ENCODE data around the gene ATG2A.

ATG2A gene

GRCh38 chr11:64931290-64931689 lies 14.3 kb upstream of the ATG2A start:
- Mint-ChIP-seq H3K9me3 (no peaks in the 10 kb centered on the region), H3K36me3 (ENCODE audit: low read depth) (peaks cover 33% of the 10 kb centered on the region), H3K27ac (no peak overlapping the region), H3K4me1 (ENCODE audit: low read depth) (no peaks in the 10 kb centered on the region), H3K4me3 (no peak overlapping the region), H3K27me3 (no peaks in the 10 kb centered on the region)
- DNase-seq = no peak

DNA sequence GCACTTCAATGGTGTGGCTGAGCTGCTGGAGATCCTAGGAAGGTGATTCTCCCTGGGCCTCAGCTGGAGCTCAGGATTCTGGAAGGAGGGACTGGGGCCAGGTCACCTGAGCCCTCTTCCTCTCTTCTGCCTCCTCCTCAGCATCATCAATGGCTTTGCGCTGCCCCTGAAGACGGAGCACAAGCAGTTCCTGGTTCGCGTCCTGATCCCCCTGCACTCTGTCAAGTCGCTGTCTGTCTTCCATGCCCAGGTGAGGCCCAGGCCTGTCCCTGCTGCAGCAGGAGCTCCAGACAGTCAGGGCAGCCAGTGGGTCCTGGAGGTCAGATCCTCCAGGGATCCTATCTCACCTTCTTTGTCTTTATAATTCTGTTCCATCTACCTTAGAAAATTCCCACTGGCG lies 13.3 kb upstream of the ATG2A start:
- no peak overlapping the region for H3K27ac Mint-ChIP-seq
- H3K27me3 Mint-ChIP-seq = no peaks in the 10 kb centered on the region
- H3K9me3 Mint-ChIP-seq = no peaks in the 10 kb centered on the region
- H3K36me3 Mint-ChIP-seq (ENCODE audit: low read depth) = peaks cover 33% of the 10 kb centered on the region
- no peak for DNase-seq
- H3K4me1 Mint-ChIP-seq (ENCODE audit: low read depth) = peaks cover 2% of the 10 kb centered on the region
- no peak overlapping the region for H3K4me3 Mint-ChIP-seq

DNA sequence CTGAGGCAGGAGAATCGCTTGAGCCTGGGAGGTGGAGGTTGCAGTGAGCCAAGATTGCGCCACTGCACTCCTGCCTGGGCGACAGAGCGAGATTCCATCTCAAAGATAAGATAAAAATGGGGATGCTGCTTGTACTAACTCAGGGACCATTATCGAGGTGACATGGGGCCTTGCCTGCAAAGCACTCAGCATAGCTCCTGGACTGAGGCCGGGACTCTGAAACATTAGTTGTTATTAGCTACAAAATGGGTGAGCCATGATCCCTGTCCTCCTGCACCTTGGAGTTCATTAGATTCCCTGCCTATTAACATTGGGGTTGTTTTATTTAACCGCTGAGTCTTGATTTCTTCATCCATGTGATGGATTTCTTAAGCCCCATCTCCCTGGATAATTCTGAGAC lies 12.6 kb upstream of the ATG2A start:
- Mint-ChIP-seq H3K27me3 (no peaks in the 10 kb centered on the region), H3K9me3 (no peaks in the 10 kb centered on the region)

GRCh38 chr11:64928957-64929356 lies 11.9 kb upstream of the ATG2A start:
- DNase-seq = no peak
- Mint-ChIP-seq H3K9me3 (no peaks in the 10 kb centered on the region), H3K4me1 (ENCODE audit: low read depth) (peaks cover 12% of the 10 kb centered on the region), H3K27ac (no peak overlapping the region), H3K36me3 (ENCODE audit: low read depth) (peaks cover 33% of the 10 kb centered on the region), H3K27me3 (no peaks in the 10 kb centered on the region), H3K4me3 (no peak overlapping the region)

More for the DNA sequence above, 12.6 kb upstream of the ATG2A start:
- peaks cover 8% of the 10 kb centered on the region for H3K4me1 Mint-ChIP-seq (ENCODE audit: low read depth)
- H3K4me3 Mint-ChIP-seq = no peak overlapping the region
- peaks cover 33% of the 10 kb centered on the region for H3K36me3 Mint-ChIP-seq (ENCODE audit: low read depth)
- DNase-seq = no peak
- H3K27ac Mint-ChIP-seq = no peak overlapping the region

DNA sequence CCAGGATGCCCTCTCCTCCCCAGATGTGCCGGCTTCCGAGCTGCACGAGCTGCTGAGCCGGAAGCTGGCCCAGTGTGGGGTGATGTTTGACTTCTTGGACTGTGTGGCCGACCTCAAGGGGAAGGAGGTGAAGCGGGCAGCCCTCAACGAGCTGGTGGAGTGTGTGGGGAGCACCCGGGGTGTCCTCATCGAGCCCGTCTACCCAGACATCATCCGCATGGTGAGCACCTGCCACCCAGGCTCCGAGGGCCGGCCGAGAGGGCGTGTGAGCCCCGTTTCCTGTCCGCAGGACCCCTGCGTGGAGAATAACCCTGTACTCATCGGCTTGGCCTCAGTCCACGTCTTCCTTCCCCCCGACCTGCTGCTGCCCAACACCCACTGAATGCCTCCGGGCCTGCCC lies 9.7 kb upstream of the ATG2A start:
- no peaks in the 10 kb centered on the region for H3K27me3 Mint-ChIP-seq
- peaks cover 17% of the 10 kb centered on the region for H3K4me1 Mint-ChIP-seq (ENCODE audit: low read depth)
- DNase-seq = no peak
- H3K36me3 Mint-ChIP-seq (ENCODE audit: low read depth) = peaks cover 20% of the 10 kb centered on the region
- H3K27ac Mint-ChIP-seq = no peak overlapping the region
- no peaks in the 10 kb centered on the region for H3K9me3 Mint-ChIP-seq
- H3K4me3 Mint-ChIP-seq = no peak overlapping the region

GRCh38 chr11:64925536-64926436 lies 8.8 kb upstream of the ATG2A start:
- no peaks in the 10 kb centered on the region for H3K9me3 Mint-ChIP-seq
- H3K4me3 Mint-ChIP-seq = peak overlapping the region; percentile 87
- no peaks in the 10 kb centered on the region for H3K27me3 Mint-ChIP-seq
- peaks cover 17% of the 10 kb centered on the region for H3K4me1 Mint-ChIP-seq (ENCODE audit: low read depth)
- H3K27ac Mint-ChIP-seq = peak overlapping the region; percentile 52
- H3K36me3 Mint-ChIP-seq (ENCODE audit: low read depth) = peaks cover 12% of the 10 kb centered on the region
- no peak for DNase-seq

DNA sequence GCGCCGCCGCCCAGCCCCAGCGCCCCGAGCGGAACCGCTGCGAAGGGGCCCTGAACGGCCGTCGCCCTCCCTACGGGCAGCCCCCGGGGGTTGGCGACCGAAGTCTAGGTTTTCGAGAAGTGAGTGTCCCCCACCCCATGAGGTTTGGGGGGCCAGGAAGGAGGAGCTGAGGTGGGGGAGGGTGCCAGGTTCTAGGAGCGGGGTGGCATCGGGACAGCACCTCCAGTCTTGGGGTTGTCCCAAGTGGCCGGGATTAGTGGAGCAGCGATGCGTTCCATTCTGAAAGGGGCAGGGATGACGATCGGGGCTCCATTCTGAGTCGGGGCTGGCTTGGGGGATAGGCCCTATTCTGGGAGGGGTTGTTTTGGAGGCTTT lies 7.9 kb upstream of the ATG2A start:
- Mint-ChIP-seq H3K9me3 (no peaks in the 10 kb centered on the region), H3K27me3 (no peaks in the 10 kb centered on the region), H3K4me1 (ENCODE audit: low read depth) (peaks cover 17% of the 10 kb centered on the region), H3K4me3 (peak overlapping the region; percentile 87), H3K27ac (peak overlapping the region; percentile 52), H3K36me3 (ENCODE audit: low read depth) (peaks cover 5% of the 10 kb centered on the region)
- no peak for DNase-seq

DNA sequence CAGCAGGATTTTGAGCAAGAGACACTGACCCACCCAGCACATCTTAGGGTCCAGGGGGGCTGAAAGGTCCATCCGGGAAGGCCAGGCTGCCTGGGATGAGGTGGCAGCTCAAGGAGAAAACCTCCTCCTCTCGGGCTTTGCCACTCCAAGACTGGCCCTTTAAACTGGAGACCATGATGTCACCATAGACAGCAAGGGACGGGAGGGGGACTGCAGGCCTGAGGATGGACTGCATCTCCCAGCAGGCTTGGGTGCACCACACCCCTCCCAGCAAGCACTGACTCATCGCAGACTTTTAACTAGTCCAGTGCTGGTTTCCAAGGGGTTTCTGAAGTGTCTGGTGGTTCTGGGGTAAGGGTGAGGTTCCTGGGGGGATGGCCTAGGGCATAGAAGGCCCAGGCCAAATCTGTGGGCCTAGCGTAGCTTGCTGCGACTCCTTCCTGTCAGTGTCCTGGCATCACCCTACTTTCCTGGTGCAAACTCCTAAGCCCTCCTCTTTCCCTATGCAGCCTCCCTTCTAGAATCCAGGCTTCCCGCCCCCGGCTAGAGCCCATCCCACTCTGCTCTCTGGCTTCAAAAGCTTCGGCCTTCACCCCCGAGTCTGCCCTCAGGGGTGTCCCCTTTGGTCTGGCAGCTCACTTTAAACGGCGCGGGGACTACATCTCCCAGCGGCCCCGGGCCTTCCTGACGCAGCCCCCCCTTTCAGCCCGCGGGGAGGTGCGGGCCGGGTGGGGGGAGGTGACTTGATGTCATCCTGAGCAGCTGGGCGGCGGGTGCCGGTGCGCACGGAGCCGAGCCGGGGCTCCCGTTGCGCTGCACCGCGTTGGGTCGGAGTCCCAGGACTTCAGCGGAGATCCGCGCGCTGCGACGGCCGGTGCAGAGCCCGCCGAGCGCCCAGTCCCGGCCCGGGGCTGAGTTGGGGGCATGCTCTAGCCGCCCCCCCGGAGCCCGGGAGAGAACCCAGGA lies 7.2 kb upstream of the ATG2A start, which contains the start of gene PPP2R5B:
Gene PPP2R5B, plus strand, starts transcription at position 746 of the 966 bp plus-strand sequence. CDS start 1,046 bp downstream, outside the sequence.
- peaks cover 2% of the 10 kb centered on the region for H3K36me3 Mint-ChIP-seq (ENCODE audit: low read depth)
- peaks cover 17% of the 10 kb centered on the region for H3K4me1 Mint-ChIP-seq (ENCODE audit: low read depth)
- H3K9me3 Mint-ChIP-seq = no peaks in the 10 kb centered on the region
- no peaks in the 10 kb centered on the region for H3K27me3 Mint-ChIP-seq
- peak; percentile 92 for DNase-seq
- H3K4me3 Mint-ChIP-seq = peak within 1 kb of the TSS; percentile 87
- H3K27ac Mint-ChIP-seq = peak within 1 kb of the TSS; percentile 99

GRCh38 chr11:64923151-64923661 lies 6.2 kb upstream of the ATG2A start:
- Mint-ChIP-seq H3K9me3 (no peaks in the 10 kb centered on the region), H3K36me3 (ENCODE audit: low read depth) (peaks cover 2% of the 10 kb centered on the region), H3K4me1 (ENCODE audit: low read depth) (peaks cover 18% of the 10 kb centered on the region), H3K4me3 (no peak overlapping the region), H3K27ac (no peak overlapping the region), H3K27me3 (no peaks in the 10 kb centered on the region)
- DNase-seq = no peak

DNA sequence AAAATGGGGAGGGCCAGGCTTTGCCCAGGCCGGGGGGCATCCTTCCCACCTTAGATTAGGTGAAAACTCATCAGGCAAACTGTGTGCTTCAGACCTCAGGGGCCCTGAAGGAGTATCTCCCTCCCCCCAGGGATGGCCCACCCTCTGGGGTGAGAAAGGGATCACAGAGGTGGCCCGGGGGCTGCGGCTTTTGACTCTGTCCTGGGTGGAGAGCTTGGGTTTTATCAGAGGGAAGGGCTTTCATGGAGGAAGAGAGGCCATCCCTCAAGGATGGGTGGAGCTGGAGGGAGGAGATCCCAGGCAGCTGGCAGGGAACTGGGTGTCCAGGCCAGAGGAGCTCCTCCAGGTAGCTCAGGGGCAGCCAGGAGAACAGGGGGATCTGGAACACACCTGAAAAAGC lies 4.4 kb upstream of the ATG2A start:
- Mint-ChIP-seq H3K9me3 (no peaks in the 10 kb centered on the region), H3K4me3 (no peak overlapping the region), H3K27ac (no peak overlapping the region), H3K27me3 (no peaks in the 10 kb centered on the region), H3K36me3 (ENCODE audit: low read depth) (peaks cover 4% of the 10 kb centered on the region), H3K4me1 (ENCODE audit: low read depth) (peaks cover 29% of the 10 kb centered on the region)
- no peak for DNase-seq

DNA sequence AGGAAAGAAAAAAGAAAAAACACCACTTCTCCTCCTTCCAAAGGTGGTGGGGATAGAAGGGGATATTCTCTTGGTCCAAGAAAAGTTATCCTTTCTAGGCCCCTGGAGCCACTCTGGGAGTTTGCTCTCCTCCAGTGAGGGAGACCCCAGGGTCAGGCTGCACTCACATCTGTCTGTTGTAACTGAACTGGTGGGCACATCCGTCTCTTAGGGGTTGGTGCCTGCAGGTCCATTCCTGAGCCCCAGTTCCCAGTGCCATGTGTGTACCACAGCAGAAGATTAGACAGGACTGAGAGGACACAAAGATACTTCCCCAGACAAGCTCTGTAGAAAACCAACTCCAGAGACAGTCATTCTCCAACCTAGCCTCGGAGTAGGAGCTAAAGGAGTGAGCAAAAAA lies 3.1 kb upstream of the ATG2A start:
- Mint-ChIP-seq H3K27ac (no peak overlapping the region), H3K4me1 (ENCODE audit: low read depth) (peaks cover 36% of the 10 kb centered on the region), H3K4me3 (no peak overlapping the region), H3K9me3 (no peaks in the 10 kb centered on the region), H3K27me3 (no peaks in the 10 kb centered on the region), H3K36me3 (ENCODE audit: low read depth) (peaks cover 6% of the 10 kb centered on the region)
- DNase-seq = no peak

GRCh38 chr11:64919627-64920026 lies 2.6 kb upstream of the ATG2A start:
- Mint-ChIP-seq H3K4me3 (no peak overlapping the region), H3K9me3 (no peaks in the 10 kb centered on the region), H3K4me1 (ENCODE audit: low read depth) (peaks cover 34% of the 10 kb centered on the region), H3K36me3 (ENCODE audit: low read depth) (peaks cover 6% of the 10 kb centered on the region), H3K27ac (no peak overlapping the region), H3K27me3 (no peaks in the 10 kb centered on the region)
- no peak for DNase-seq

DNA sequence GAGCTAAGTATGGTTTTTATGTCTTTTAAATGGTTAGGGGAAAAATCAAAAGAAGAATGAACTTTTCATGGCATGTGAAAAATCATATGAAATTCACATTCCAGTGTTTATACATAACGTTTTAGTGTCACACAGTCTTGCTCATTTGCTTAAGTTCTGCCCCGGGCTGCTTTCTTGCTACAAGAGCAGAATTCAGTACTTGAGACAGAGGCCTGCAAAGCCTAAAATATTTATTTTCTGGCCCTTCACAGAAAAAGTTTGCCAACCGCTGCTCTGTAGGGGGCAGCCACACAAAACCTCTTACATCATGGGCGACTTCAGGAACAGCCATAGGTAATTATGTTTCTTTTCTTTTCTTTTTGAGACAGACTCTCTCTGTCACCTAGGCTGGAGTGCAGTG lies 1.0 kb upstream of the ATG2A start:
- no peak for DNase-seq
- peak overlapping the region; percentile 91 for H3K4me3 Mint-ChIP-seq
- H3K27me3 Mint-ChIP-seq = no peaks in the 10 kb centered on the region
- H3K36me3 Mint-ChIP-seq (ENCODE audit: low read depth) = peaks cover 16% of the 10 kb centered on the region
- peaks cover 26% of the 10 kb centered on the region for H3K4me1 Mint-ChIP-seq (ENCODE audit: low read depth)
- H3K27ac Mint-ChIP-seq = peak overlapping the region; percentile 94
- H3K9me3 Mint-ChIP-seq = no peaks in the 10 kb centered on the region

DNA sequence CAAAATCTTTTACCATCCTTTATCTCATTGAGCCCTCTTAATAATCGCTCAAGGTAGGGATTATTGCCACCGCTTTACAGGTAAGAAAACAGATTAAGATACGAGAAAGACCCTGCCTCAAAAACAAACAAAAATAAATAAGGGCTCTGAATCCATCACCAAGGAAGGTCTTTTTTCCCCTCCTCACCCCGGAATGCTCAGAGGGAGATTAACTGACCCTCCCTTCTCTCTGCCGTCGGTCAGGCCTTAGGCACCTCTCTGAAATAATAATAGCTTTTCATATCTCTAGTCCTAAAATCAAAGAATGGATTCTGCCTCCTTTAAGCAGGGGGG lies 620 bp upstream of the ATG2A start:
- H3K36me3 Mint-ChIP-seq (ENCODE audit: low read depth) = peaks cover 19% of the 10 kb centered on the region
- no peak for DNase-seq
- peak overlapping the region; percentile 91 for H3K4me3 Mint-ChIP-seq
- no peaks in the 10 kb centered on the region for H3K27me3 Mint-ChIP-seq
- peaks cover 26% of the 10 kb centered on the region for H3K4me1 Mint-ChIP-seq (ENCODE audit: low read depth)
- H3K27ac Mint-ChIP-seq = peak overlapping the region; percentile 94
- H3K9me3 Mint-ChIP-seq = no peaks in the 10 kb centered on the region
